ENCODE data around the gene GNAS. TPM values are rescaled to one million over a fixed set of nuclear protein-coding genes. Genes with fewer than 3 reads are reported as not detected.
A peak's percentile ranks its signal among the peaks of the same experiment; 100 is the strongest.

GNAS gene
- total and polyA plus RNA-seq, 4 donors, result 115 to 360 (median 277) TPM

DNA sequence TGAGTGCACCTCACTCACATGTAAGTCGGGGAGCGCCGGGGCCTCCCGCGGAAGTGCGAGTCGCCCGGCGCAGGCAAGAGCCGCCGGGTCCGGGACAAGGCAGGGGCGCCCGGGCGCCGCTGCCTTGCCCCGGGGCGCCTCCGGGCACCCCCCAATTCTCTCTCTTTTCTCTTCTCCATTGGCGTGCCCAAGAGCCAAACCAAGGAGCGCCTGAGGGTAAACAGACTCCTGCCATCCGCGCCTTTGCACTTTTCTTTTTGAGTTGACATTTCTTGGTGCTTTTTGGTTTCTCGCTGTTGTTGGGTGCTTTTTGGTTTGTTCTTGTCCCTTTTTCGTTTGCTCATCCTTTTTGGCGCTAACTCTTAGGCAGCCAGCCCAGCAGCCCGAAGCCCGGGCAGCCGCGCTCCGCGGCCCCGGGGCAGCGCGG is 36.8 kb downstream of the GNAS start:
- no peak for DNase-seq (ENCODE audit: low spot score)
- Histone ChIP-seq H3K27ac (ENCODE audit: low read depth in 1 of 2, low read length in 2 of 2) (peak overlapping the region in 1 of 2 donors; percentile 83), H3K4me1 (ENCODE audit: control insufficient read depth in 4 of 4, insufficient read depth in 4 of 4, low read length in 3 of 4) (peaks cover 10 to 25% (median 17%) of the 10 kb centered on the region in 4 donors), H3K9ac (ENCODE audit: low read depth in 1 of 2, low read length in 2 of 2) (no peak overlapping the region), H3K36me3 (ENCODE audit: control insufficient read depth in 4 of 4, insufficient read depth in 3 of 4, low read depth in 1 of 4, low read length in 3 of 4) (no peaks in the 10 kb centered on the region), H3K4me3 (ENCODE audit: low read depth in 1 of 3, low read length in 3 of 3) (peak overlapping the region; percentile 20 to 99 (median 53)), H3K9me3 (ENCODE audit: control insufficient read depth in 4 of 4, low read length in 3 of 4) (no peaks in the 10 kb centered on the region), H3K27me3 (ENCODE audit: control insufficient read depth in 4 of 4, insufficient read depth in 4 of 4, low read length in 3 of 4) (no peaks in the 10 kb centered on the region)
- no peak for TF ChIP-seq SP1 (IDR thresholded peaks at IDR 0.05)
- TF ChIP-seq FOXA2 (IDR thresholded peaks at IDR 0.05), result no peak
- TF ChIP-seq, protein P1, sequence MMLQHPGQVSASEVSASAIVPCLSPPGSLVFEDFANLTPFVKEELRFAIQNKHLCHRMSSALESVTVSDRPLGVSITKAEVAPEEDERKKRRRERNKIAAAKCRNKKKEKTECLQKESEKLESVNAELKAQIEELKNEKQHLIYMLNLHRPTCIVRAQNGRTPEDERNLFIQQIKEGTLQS (IDR thresholded peaks at IDR 0.05), result no peak
- TF ChIP-seq, protein P2, sequence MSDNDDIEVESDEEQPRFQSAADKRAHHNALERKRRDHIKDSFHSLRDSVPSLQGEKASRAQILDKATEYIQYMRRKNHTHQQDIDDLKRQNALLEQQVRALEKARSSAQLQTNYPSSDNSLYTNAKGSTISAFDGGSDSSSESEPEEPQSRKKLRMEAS (IDR thresholded peaks at IDR 0.05), result no peak
- TF ChIP-seq JUND (IDR thresholded peaks at IDR 0.05), result no peak
- no peak for TF ChIP-seq FOXA1 (IDR thresholded peaks at IDR 0.05)
- TF ChIP-seq RXRA (IDR thresholded peaks at IDR 0.05), result no peak
- no peak for TF ChIP-seq NR2F2 (IDR thresholded peaks at IDR 0.05)
- TF ChIP-seq HNF4G (IDR thresholded peaks at IDR 0.05), result no peak
- WGBS, result 41% methylated on average over 35 of the region's 35 CpGs

DNA sequence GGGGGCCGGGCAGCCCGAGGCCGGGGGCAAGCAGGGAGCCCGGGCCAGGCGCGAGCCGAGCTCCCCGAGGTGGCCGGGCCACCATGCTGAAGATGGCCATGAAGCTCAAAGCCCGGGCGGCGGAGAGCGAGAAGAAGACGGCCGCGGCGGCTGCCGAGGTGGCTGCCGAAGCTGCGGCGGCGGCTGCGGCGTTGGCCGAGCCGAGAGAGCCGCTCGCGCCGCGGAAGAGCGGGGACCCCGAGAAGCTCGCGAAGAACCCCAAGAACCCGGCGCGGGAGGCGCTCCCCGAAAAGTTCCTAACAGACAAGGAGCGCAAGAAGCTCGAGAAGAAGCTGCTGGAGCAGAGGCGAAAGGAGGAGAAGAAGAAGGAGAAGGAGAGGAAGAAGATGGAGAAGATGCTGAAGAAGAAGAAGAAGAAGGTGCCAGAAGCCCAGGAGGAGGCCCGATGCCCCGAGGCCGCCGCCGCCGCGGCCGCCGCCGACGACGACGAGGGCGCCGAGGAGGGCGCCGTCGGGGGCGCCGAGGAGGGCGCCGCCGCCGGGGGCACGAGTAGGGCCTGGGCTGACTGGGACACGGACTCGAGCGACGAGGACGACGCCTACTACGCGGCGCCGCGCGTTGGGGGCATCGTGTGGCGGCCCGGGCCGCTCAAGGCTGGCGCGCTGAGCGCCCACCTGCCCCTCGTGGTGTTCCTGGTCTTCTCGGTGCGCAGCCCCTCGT is 37.4 kb downstream of the GNAS start:
- WGBS, result 30% methylated on average over 91 of the region's 91 CpGs
- Histone ChIP-seq H3K9ac (ENCODE audit: low read depth in 1 of 2, low read length in 2 of 2) (peak overlapping the region in 1 of 2 donors; percentile 22), H3K9me3 (ENCODE audit: control insufficient read depth in 4 of 4, low read length in 3 of 4) (no peaks in the 10 kb centered on the region), H3K36me3 (ENCODE audit: control insufficient read depth in 4 of 4, insufficient read depth in 3 of 4, low read depth in 1 of 4, low read length in 3 of 4) (no peaks in the 10 kb centered on the region), H3K4me1 (ENCODE audit: control insufficient read depth in 4 of 4, insufficient read depth in 4 of 4, low read length in 3 of 4) (peaks cover 10 to 31% (median 23%) of the 10 kb centered on the region in 4 donors), H3K27me3 (ENCODE audit: control insufficient read depth in 4 of 4, insufficient read depth in 4 of 4, low read length in 3 of 4) (no peaks in the 10 kb centered on the region), H3K4me3 (ENCODE audit: low read depth in 1 of 3, low read length in 3 of 3) (peak overlapping the region; percentile 45 to 99 (median 70)), H3K27ac (ENCODE audit: low read depth in 1 of 2, low read length in 2 of 2) (peak overlapping the region; percentile 83 to 86)
- DNase-seq (ENCODE audit: low spot score), result no peak
- TF ChIP-seq YY1 (IDR thresholded peaks at IDR 0.05), result no peak
- no peak for TF ChIP-seq RAD21 (IDR thresholded peaks at IDR 0.05)
- no peak for TF ChIP-seq EGR1 (IDR thresholded peaks at IDR 0.05; ENCODE audit: low read depth in 2 of 2)

DNA sequence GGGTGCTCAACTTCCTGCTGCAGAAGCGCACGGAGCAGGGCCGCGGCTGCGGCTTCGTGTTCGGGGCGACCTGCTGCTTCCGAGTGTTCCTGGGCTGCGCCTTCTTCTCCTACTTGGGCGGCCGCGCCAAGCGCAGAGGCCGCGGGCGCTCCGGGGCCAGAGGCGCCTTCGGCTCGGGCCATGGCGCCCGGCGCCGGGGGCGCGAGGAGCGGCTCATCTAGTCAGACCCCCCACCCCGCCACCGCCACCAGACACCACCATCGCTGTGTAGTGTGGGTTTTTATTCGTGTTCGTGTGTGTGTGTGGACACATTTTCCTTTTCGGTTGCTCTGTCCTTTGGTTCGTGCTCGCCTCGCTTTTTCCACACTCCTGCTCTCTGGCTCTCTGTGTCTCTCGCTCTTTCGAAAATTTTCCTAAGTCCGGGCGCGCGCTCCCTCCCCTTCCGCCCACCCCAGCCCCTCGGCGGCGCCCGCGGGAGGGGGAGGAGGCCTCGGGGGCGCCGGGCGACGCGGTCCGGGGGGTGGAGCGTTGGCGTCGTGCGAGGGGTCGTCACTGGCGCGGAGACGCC is 38.1 kb downstream of the GNAS start:
- H3K27me3 ChIP-seq (ENCODE audit: control insufficient read depth in 4 of 4, insufficient read depth in 4 of 4, low read length in 3 of 4), result no peaks in the 10 kb centered on the region
- peaks cover 10 to 38% (median 28%) of the 10 kb centered on the region in 4 donors for H3K4me1 ChIP-seq (ENCODE audit: control insufficient read depth in 4 of 4, insufficient read depth in 4 of 4, low read length in 3 of 4)
- H3K27ac ChIP-seq (ENCODE audit: low read depth in 1 of 2, low read length in 2 of 2), result peak overlapping the region; percentile 83 to 86
- peak overlapping the region; percentile 45 to 99 (median 70) for H3K4me3 ChIP-seq (ENCODE audit: low read depth in 1 of 3, low read length in 3 of 3)
- TF ChIP-seq, protein P2 (IDR thresholded peaks at IDR 0.05), result peak; percentile 19
- TF ChIP-seq HNF4A (conservative IDR thresholded peaks at IDR 0.05), result no peak
- peak overlapping the region; percentile 22 to 82 for H3K9ac ChIP-seq (ENCODE audit: low read depth in 1 of 2, low read length in 2 of 2)
- no peaks in the 10 kb centered on the region for H3K36me3 ChIP-seq (ENCODE audit: control insufficient read depth in 4 of 4, insufficient read depth in 3 of 4, low read depth in 1 of 4, low read length in 3 of 4)
- peak; percentile 73 for DNase-seq (ENCODE audit: low spot score)
- H3K9me3 ChIP-seq (ENCODE audit: control insufficient read depth in 4 of 4, low read length in 3 of 4), result no peaks in the 10 kb centered on the region
- WGBS, result 2% methylated on average over 62 of the region's 64 CpGs

Measured in liver (tissue), 9 donors.